Bone marrow (tissue), 2 donors: ENCODE results near the gene PLEKHM1.
"Not testable (repeated sequence)": the region's sequence is repeated elsewhere in the genome, so short reads cannot be mapped to it uniquely, and the experiment has no call there.

Experiments
- DNase-seq, 2 donors: peaks; one replicate each; lab custom pipeline; 2025; lab: John Stamatoyannopoulos, UW

The PLEKHM1 gene

GRCh38 chr17:45490615-45491433, at the start of gene PLEKHM1:
PLEKHM1 (minus strand) TSS chr17:45490721; CDS start chr17:45482484, 8,237 bp downstream.
- peak; percentile 55 to 59 for DNase-seq

GRCh38 chr17:45538168-45538567, 47.6 kb upstream of the PLEKHM1 start:
- DNase-seq, result not testable (repeated sequence)

- DNase-seq, result not testable (repeated sequence)
These were observed 15.6 kb upstream of the PLEKHM1 start for GRCh38 chr17:45506072-45506471.

GRCh38 chr17:45505183-45505582, 14.7 kb upstream of the PLEKHM1 start:
- not testable (repeated sequence) for DNase-seq

GRCh38 chr17:45501092-45501707, 10.7 kb upstream of the PLEKHM1 start:
- DNase-seq, result not testable (repeated sequence)

GRCh38 chr17:45500478-45500877, 10.0 kb upstream of the PLEKHM1 start:
- not testable (repeated sequence) for DNase-seq

- DNase-seq, result not testable (repeated sequence)
These were observed 8.7 kb upstream of the PLEKHM1 start for GRCh38 chr17:45499208-45499607.

GRCh38 chr17:45498377-45498776, 7.9 kb upstream of the PLEKHM1 start:
- not testable (repeated sequence) for DNase-seq

- not testable (repeated sequence) for DNase-seq
These were observed 6.9 kb upstream of the PLEKHM1 start for GRCh38 chr17:45497449-45497848.

- not testable (repeated sequence) for DNase-seq
These were observed 6.0 kb upstream of the PLEKHM1 start for GRCh38 chr17:45496507-45496906.

- not testable (repeated sequence) for DNase-seq
These were observed 4.0 kb upstream of the PLEKHM1 start for GRCh38 chr17:45494556-45494955.

GRCh38 chr17:45492156-45492555, 1.6 kb upstream of the PLEKHM1 start:
- not testable (repeated sequence) for DNase-seq

- not testable (repeated sequence) for DNase-seq
These were observed 323 bp downstream of the PLEKHM1 start for GRCh38 chr17:45490198-45490597.

- DNase-seq, result peak; percentile 6 to 56
These were observed 2.8 kb downstream of the PLEKHM1 start for GRCh38 chr17:45487704-45488103.

- DNase-seq, result not testable (repeated sequence)
These were observed 6.8 kb downstream of the PLEKHM1 start for GRCh38 chr17:45483591-45484216.

- not testable (repeated sequence) for DNase-seq
These were observed 7.3 kb downstream of the PLEKHM1 start for GRCh38 chr17:45483177-45483576.

- not testable (repeated sequence) for DNase-seq
These were observed 8.2 kb downstream of the PLEKHM1 start for GRCh38 chr17:45482317-45482716.

- not testable (repeated sequence) for DNase-seq
These were observed 15.1 kb downstream of the PLEKHM1 start for GRCh38 chr17:45475436-45475835.

GRCh38 chr17:45472249-45472648, 18.3 kb downstream of the PLEKHM1 start:
- not testable (repeated sequence) for DNase-seq

GRCh38 chr17:45469204-45469563, 21.3 kb downstream of the PLEKHM1 start:
- DNase-seq, result not testable (repeated sequence)

- not testable (repeated sequence) for DNase-seq
These were observed 22.0 kb downstream of the PLEKHM1 start for GRCh38 chr17:45468293-45469203.
